ENCODE data around the gene NPSR1.

Gene NPSR1

GRCh38 chr7:34675749-34676374 lies 17.8 kb downstream of the NPSR1 start:
- ATAC-seq, result no peak
- no peaks in the 10 kb centered on the region for H3K9me3 Mint-ChIP-seq
- H3K27ac Mint-ChIP-seq, result no peak overlapping the region
- H3K4me1 Mint-ChIP-seq, result no peaks in the 10 kb centered on the region
- no peaks in the 10 kb centered on the region for H3K36me3 Mint-ChIP-seq
- no peak overlapping the region for H3K4me3 Mint-ChIP-seq
- H3K27me3 Mint-ChIP-seq, result no peaks in the 10 kb centered on the region

GRCh38 chr7:34677491-34677890 lies 19.5 kb downstream of the NPSR1 start:
- ATAC-seq, result no peak
- Mint-ChIP-seq H3K4me3 (no peak overlapping the region), H3K9me3 (no peaks in the 10 kb centered on the region), H3K27ac (no peak overlapping the region), H3K4me1 (no peaks in the 10 kb centered on the region), H3K36me3 (no peaks in the 10 kb centered on the region), H3K27me3 (no peaks in the 10 kb centered on the region)

GRCh38 chr7:34687529-34687928 lies 29.5 kb downstream of the NPSR1 start:
- Mint-ChIP-seq H3K4me3 (no peak overlapping the region), H3K36me3 (no peaks in the 10 kb centered on the region), H3K27me3 (no peaks in the 10 kb centered on the region), H3K9me3 (no peaks in the 10 kb centered on the region), H3K27ac (no peak overlapping the region), H3K4me1 (no peaks in the 10 kb centered on the region)
- no peak for ATAC-seq

- ATAC-seq, result no peak
- no peak overlapping the region for H3K27ac Mint-ChIP-seq
- no peaks in the 10 kb centered on the region for H3K4me1 Mint-ChIP-seq
- peaks cover 30% of the 10 kb centered on the region for H3K9me3 Mint-ChIP-seq
- no peak overlapping the region for H3K4me3 Mint-ChIP-seq
- no peaks in the 10 kb centered on the region for H3K27me3 Mint-ChIP-seq
- no peaks in the 10 kb centered on the region for H3K36me3 Mint-ChIP-seq
These were observed 38.4 kb downstream of the NPSR1 start for GRCh38 chr7:34696415-34696814.

- H3K9me3 Mint-ChIP-seq, result no peaks in the 10 kb centered on the region
- no peak for ATAC-seq
- no peak overlapping the region for H3K27ac Mint-ChIP-seq
- no peaks in the 10 kb centered on the region for H3K27me3 Mint-ChIP-seq
- no peaks in the 10 kb centered on the region for H3K36me3 Mint-ChIP-seq
- no peak overlapping the region for H3K4me3 Mint-ChIP-seq
- no peaks in the 10 kb centered on the region for H3K4me1 Mint-ChIP-seq
These were observed 51.8 kb downstream of the NPSR1 start for GRCh38 chr7:34709771-34710170.

GRCh38 chr7:34718867-34719266 lies 60.8 kb downstream of the NPSR1 start:
- H3K4me1 Mint-ChIP-seq, result no peaks in the 10 kb centered on the region
- peaks cover 3% of the 10 kb centered on the region for H3K9me3 Mint-ChIP-seq
- no peaks in the 10 kb centered on the region for H3K27me3 Mint-ChIP-seq
- H3K36me3 Mint-ChIP-seq, result no peaks in the 10 kb centered on the region
- no peak overlapping the region for H3K4me3 Mint-ChIP-seq
- ATAC-seq, result no peak
- no peak overlapping the region for H3K27ac Mint-ChIP-seq

GRCh38 chr7:34719636-34720035 lies 61.6 kb downstream of the NPSR1 start:
- H3K4me3 Mint-ChIP-seq, result no peak overlapping the region
- H3K36me3 Mint-ChIP-seq, result no peaks in the 10 kb centered on the region
- peaks cover 3% of the 10 kb centered on the region for H3K9me3 Mint-ChIP-seq
- no peak for ATAC-seq
- peaks cover 5% of the 10 kb centered on the region for H3K4me1 Mint-ChIP-seq
- no peak overlapping the region for H3K27ac Mint-ChIP-seq
- no peaks in the 10 kb centered on the region for H3K27me3 Mint-ChIP-seq

GRCh38 chr7:34720289-34720688 lies 62.3 kb downstream of the NPSR1 start:
- peaks cover 9% of the 10 kb centered on the region for H3K4me1 Mint-ChIP-seq
- H3K27ac Mint-ChIP-seq, result no peak overlapping the region
- H3K4me3 Mint-ChIP-seq, result no peak overlapping the region
- peaks cover 3% of the 10 kb centered on the region for H3K9me3 Mint-ChIP-seq
- H3K36me3 Mint-ChIP-seq, result no peaks in the 10 kb centered on the region
- no peak for ATAC-seq
- H3K27me3 Mint-ChIP-seq, result no peaks in the 10 kb centered on the region

- Mint-ChIP-seq H3K4me3 (no peak overlapping the region), H3K27me3 (no peaks in the 10 kb centered on the region), H3K9me3 (no peaks in the 10 kb centered on the region), H3K4me1 (peaks cover 9% of the 10 kb centered on the region), H3K36me3 (no peaks in the 10 kb centered on the region), H3K27ac (no peak overlapping the region)
- ATAC-seq, result no peak
These were observed 65.3 kb downstream of the NPSR1 start for GRCh38 chr7:34723338-34723737.

GRCh38 chr7:34723866-34724490 lies 66.0 kb downstream of the NPSR1 start:
- Mint-ChIP-seq H3K9me3 (no peaks in the 10 kb centered on the region), H3K36me3 (no peaks in the 10 kb centered on the region), H3K4me1 (peaks cover 9% of the 10 kb centered on the region), H3K27me3 (no peaks in the 10 kb centered on the region), H3K4me3 (no peak overlapping the region), H3K27ac (no peak overlapping the region)
- no peak for ATAC-seq

- no peaks in the 10 kb centered on the region for H3K9me3 Mint-ChIP-seq
- H3K27me3 Mint-ChIP-seq, result no peaks in the 10 kb centered on the region
- H3K27ac Mint-ChIP-seq, result no peak overlapping the region
- peaks cover 9% of the 10 kb centered on the region for H3K4me1 Mint-ChIP-seq
- H3K4me3 Mint-ChIP-seq, result no peak overlapping the region
- no peak for ATAC-seq
- no peaks in the 10 kb centered on the region for H3K36me3 Mint-ChIP-seq
These were observed 68.2 kb downstream of the NPSR1 start for GRCh38 chr7:34726221-34726620.

- Mint-ChIP-seq H3K4me3 (no peak overlapping the region), H3K27ac (no peak overlapping the region), H3K36me3 (no peaks in the 10 kb centered on the region), H3K27me3 (no peaks in the 10 kb centered on the region), H3K9me3 (no peaks in the 10 kb centered on the region), H3K4me1 (peaks cover 9% of the 10 kb centered on the region)
- no peak for ATAC-seq
These were observed 69.5 kb downstream of the NPSR1 start for GRCh38 chr7:34727464-34727995.

GRCh38 chr7:34728156-34728555 lies 70.1 kb downstream of the NPSR1 start:
- Mint-ChIP-seq H3K27ac (no peak overlapping the region), H3K27me3 (no peaks in the 10 kb centered on the region), H3K36me3 (no peaks in the 10 kb centered on the region), H3K4me1 (peaks cover 9% of the 10 kb centered on the region), H3K9me3 (no peaks in the 10 kb centered on the region), H3K4me3 (no peak overlapping the region)
- ATAC-seq, result no peak

- H3K9me3 Mint-ChIP-seq, result no peaks in the 10 kb centered on the region
- no peaks in the 10 kb centered on the region for H3K27me3 Mint-ChIP-seq
- H3K4me1 Mint-ChIP-seq, result no peaks in the 10 kb centered on the region
- H3K27ac Mint-ChIP-seq, result no peak overlapping the region
- ATAC-seq, result peak; percentile 31
- H3K4me3 Mint-ChIP-seq, result no peak overlapping the region
- no peaks in the 10 kb centered on the region for H3K36me3 Mint-ChIP-seq
These were observed 76.8 kb downstream of the NPSR1 start for GRCh38 chr7:34734771-34735170.

GRCh38 chr7:34735526-34735925 lies 77.5 kb downstream of the NPSR1 start:
- no peak overlapping the region for H3K4me3 Mint-ChIP-seq
- H3K36me3 Mint-ChIP-seq, result no peaks in the 10 kb centered on the region
- no peaks in the 10 kb centered on the region for H3K4me1 Mint-ChIP-seq
- no peaks in the 10 kb centered on the region for H3K9me3 Mint-ChIP-seq
- ATAC-seq, result no peak
- no peak overlapping the region for H3K27ac Mint-ChIP-seq
- no peaks in the 10 kb centered on the region for H3K27me3 Mint-ChIP-seq

GRCh38 chr7:34739651-34740300 lies 81.8 kb downstream of the NPSR1 start:
- Mint-ChIP-seq H3K4me3 (no peak overlapping the region), H3K9me3 (peaks cover 14% of the 10 kb centered on the region), H3K36me3 (no peaks in the 10 kb centered on the region), H3K4me1 (no peaks in the 10 kb centered on the region), H3K27ac (no peak overlapping the region), H3K27me3 (no peaks in the 10 kb centered on the region)
- ATAC-seq, result no peak

Measured in stimulated activated memory B cell treated with anti-CD40 and anti-IgM and Interleukin-4, amounts not matched to agents 10 μg/mL and 1 μg/mL and 100 μg/mL, for 72 hours (primary cell).